ENCODE data around the gene CACNA2D2.
A peak's percentile ranks its signal among the peaks of the same experiment; 100 is the strongest.

Gene CACNA2D2

DNA sequence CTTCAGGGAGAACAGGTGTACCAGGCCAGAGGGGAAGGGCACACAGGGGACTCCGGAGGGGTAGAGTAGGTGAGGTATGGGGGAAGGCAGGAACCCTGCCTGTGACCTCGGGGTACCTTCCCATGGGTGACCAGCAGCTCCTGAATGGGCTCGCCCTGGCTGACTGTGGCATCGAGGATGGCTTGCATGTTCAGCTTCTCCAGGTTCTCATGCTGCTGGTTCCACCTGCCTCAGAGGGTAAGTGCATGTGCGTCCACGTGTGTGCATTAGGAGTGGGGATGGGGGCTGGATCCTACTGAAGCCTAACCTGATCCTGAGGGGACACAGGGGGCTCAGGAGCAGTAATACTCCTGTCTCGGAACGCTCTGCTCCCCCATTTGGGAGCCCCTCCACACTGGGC lies 158.4 kb downstream of the CACNA2D2 start:
- DNase-seq (ENCODE audit: low read depth): no peak

DNA sequence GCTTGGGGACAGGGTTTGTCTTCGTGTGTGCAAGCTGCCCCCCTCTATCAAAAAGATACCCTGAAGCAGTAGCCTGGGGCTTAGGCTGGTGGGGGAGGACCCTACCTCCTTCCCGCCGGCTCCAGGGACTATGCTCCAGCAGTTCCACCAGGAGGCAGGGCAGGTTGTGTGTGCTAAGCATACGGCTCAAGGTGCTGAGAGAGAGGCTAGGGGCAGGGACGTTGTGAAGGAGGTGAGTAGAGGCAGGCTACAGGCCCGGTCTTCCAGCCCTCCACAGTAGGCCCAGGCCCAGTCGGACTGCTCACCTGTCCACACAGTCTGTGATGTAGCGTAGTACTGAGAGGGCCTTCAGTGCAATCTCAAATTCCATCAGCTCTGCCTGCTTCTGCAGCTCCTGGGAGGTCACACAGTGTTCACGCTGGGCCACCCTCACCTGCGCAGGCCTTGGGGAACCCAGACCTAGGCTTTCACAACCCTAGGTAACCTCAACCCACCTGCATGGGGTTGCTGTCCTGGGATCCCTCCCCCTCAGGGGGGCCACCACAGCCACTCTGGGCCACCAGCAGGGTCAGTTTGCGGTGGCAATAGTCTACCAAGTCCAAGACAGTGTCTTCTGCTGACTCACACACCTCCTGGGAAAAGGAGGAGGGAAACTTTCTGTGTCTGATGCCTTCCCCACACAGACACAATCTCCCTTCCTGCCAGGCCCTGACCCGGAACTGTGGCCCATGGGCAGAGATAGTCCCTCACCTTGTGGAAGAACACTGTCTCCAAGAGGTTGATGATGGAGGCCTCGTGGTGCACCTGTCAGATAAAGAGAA lies 160.4 kb downstream of the CACNA2D2 start:
- no peak for DNase-seq (ENCODE audit: low read depth)

DNA sequence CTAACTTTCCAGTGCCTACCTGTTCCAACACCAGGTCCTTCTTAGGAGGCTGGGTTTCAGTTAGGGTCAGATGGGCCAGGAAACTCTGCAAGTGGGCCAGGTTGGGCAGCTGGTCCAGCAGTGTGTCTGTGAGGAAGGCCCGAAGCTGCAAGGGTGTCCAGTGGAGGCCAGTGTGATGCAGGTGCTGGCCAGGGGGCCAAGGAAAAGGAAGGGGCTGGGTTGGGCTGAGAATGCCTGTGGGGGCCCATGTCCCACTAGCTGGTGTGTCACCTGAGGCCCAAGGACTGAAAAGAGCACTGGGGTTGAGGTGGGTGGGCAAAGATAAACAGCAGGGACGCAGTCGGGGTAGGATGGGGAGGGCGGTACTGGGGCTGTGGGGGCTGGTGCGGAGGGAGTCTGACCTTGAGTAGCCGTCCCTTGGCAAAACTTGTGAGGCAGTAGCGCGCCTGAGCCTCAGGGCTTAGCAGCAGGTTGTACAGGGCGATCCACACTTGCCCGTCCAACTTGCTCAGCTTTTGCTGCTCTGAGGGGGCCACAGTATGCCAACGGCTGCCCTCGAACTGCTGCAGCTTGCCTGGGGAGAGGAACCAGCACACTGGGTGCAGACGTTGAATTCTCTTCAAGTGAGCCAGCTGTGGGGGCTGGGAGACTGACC lies 161.3 kb downstream of the CACNA2D2 start:
- DNase-seq (ENCODE audit: low read depth): no peak

- DNase-seq (ENCODE audit: low read depth): no peak
These were observed 161.9 kb downstream of the CACNA2D2 start for GRCh38 chr3:50341537-50341936.

- DNase-seq (ENCODE audit: low read depth): peak; percentile 66
These were observed 162.7 kb downstream of the CACNA2D2 start, which contains the start of gene RASSF1 for GRCh38 chr3:50340448-50341329. RASSF1 (minus strand) TSS chr3:50340836; CDS start chr3:50340805, 31 bp downstream.

DNA sequence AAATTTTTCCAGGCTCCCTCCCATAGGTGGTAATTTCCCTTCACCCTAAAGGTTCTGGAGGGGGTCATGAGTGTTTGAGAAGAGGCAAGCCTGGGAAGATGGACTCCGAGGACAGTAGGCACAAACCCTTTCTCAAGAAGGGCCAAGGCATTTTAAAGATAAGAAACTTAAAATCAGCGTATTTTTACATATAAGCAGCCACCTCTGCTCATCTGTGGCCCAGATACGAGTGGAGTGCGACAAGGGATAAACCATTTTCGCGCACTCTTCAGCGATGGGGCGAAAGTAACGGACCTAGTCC lies 163.3 kb downstream of the CACNA2D2 start:
- DNase-seq (ENCODE audit: low read depth): no peak

DNA sequence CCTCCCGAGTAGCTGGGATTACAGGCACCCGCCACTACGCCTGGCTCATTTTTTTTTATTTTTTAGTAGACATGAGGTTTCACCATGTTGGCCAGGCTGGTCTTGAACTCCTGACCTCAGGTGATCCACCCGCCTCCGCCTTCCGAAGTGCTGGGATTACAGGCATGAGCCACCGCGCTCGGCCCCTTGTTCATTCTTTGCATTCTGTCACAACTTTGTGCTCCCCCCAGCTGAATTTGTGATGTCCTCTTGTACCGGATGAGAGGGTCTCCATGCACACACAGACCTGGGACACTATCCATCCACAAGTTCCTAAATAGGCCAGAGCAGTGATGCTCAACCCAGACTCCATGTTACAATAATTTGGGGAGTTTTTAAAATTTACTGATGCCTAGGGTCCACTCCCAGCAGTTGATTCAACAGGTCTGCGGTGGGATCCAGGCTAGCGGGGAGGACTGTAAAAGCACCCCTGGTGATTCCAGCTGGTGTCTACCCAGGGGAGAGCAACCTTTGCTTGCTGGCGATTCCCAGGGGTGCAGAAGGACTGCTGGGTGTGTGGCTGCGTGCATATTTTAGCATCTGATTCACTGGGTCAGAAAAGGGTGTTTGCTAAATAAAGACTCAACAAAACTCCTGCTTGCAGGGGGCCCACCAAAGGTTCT lies 163.8 kb downstream of the CACNA2D2 start:
- DNase-seq (ENCODE audit: low read depth): peak; percentile 45

- DNase-seq (ENCODE audit: low read depth): no peak
These were observed 164.5 kb downstream of the CACNA2D2 start for GRCh38 chr3:50338965-50339364.

DNA sequence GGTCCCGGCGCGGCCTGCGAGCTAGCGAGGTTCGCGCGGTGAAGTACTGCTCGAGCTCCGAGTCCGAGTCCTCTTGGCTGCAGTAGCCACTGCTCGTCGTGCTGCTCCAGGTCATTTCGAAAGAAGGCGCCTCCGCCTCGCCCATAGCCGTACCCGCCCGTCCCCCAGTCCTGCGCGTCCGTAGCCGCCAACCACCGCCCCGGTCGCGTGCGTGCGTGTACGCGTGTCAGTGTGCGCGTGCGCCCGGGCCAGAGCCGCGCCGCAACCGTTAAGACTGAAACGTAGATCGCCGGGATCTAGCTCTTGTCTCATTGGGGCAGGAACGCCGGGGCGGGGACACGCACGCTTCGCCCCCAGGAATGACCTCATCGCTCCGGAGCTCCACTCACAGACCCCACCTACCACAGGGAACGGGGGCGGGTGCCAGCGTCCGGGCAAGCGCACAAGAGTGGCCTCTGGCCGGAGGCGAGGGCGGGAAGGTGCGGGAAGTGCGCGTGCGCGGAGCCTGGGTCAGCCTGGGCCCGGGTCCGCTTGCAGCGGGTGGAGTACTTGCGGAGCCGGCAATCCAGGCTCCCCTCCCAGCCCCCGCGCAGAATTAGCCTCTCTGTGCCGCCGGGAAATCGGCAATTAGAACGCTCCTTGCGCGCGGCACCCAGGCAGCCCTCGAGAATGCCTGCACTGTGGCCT lies 166.1 kb downstream of the CACNA2D2 start:
- DNase-seq (ENCODE audit: low read depth): peak; percentile 100

GRCh38 chr3:50336452-50337174 lies 166.8 kb downstream of the CACNA2D2 start:
- DNase-seq (ENCODE audit: low read depth): no peak

DNA sequence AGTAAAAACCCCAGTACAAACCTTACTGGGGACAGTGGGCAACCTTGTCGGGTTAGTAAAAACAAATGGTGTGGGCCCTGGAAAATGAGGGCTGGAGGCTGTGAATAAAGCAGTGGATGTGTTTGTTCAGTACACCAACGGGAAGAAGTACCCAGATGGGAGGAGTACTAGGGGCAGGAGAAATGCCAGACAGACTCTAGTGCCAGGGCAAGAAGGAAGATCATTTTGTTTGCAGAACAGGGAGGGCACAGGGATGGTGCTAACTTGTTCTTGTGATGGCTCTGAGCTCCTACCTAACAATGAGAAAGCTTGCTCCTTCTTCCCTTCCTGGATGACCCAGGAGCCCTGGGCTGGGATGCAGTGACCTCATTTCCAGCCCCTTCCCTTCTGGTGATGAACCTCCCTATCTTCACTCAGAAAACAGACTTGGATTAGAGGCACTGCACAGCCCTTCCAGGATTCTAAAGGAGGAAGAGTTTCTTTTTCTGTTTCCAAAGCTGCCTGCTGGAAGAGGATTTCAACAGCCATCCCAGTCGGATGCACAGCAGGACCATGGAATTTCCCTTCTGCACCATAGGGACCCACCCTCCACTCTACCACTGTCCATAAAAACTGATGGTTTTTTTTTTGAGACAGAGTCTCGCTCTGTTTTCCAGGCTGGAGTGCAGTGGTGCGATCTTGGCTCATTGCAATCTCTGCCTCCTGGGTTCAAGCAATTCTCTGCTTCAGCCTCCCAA lies 168.9 kb downstream of the CACNA2D2 start:
- DNase-seq (ENCODE audit: low read depth): no peak

DNA sequence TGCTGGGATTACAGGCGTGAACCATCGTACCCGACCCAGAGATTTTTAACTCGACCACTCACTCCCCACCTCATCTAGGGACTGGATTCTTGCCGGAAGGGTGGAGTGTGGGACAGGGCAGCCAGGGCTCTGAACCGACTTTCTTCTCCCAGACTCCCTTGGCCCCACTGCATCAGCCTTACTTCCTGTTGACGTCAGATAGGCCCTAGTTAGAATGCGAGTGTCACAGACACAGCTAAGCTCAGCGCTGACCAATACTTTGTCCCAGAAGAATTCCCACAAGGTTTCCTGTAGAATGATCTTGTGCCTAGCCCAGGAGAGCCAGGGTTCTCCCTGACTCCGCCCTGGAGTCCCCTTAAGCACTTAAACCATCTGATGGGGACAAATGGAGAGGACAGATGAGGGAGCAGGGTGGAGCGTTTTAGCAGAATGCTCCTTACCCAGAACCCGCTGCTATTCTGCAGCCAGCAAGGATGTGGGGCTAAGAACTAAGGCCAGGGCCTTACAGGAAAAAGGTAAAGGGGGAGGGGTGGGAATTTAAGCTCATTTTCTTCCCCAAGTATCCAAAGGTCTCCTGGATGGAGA lies 169.6 kb downstream of the CACNA2D2 start:
- DNase-seq (ENCODE audit: low read depth): peak; percentile 59

DNA sequence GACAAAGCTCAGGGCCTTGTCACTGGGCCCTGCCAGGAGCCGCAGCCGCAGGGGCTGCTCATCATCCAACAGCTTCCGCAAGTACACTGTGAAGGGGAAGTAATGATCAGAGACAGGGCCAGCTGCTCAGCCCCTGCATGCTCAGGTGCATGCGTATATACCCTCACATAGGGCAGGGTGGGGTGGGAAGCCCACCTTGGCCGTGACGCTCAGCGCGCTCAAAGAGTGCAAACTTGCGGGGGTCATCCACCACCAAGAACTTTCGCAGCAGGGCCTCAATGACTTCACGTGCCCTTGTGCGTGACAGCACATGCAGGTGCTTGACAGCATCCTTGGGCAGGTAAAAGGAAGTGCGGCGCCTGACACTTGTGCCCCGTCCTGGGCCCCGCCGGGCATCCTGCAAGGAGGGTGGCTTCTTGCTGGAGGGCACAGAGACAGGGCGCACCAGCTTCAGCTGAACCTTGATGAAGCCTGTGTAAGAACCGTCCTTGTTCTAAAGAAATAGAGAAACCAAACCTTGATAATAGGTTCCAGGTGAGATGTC lies 172.0 kb downstream of the CACNA2D2 start:
- no peak for DNase-seq (ENCODE audit: low read depth)

DNA sequence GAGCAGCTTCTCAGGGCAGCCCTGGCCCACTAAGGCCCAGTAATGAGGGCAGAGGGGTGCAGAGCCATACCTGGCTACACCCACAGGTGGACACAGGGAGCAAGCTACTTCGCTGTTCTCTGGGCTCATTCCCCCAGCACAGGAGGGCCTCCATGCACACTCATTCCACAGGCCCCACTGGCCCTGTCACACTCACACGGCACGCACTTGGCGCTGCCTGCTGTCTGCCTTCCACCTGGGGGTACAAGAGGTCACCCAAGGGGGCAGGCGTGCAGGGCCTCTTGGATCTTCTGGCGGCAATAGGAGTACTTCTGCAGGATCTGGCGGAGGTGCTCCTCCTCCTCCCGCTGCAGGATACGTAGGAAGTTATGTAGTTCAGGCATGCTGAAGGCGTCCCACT lies 173.1 kb downstream of the CACNA2D2 start:
- DNase-seq (ENCODE audit: low read depth): no peak

- peak; percentile 93 for DNase-seq (ENCODE audit: low read depth)
These were observed 175.3 kb downstream of the CACNA2D2 start, which contains the start of gene TUSC2 for GRCh38 chr3:50327943-50328691. TUSC2 (minus strand) TSS chr3:50328223; CDS start chr3:50328099, 124 bp downstream.

DNA sequence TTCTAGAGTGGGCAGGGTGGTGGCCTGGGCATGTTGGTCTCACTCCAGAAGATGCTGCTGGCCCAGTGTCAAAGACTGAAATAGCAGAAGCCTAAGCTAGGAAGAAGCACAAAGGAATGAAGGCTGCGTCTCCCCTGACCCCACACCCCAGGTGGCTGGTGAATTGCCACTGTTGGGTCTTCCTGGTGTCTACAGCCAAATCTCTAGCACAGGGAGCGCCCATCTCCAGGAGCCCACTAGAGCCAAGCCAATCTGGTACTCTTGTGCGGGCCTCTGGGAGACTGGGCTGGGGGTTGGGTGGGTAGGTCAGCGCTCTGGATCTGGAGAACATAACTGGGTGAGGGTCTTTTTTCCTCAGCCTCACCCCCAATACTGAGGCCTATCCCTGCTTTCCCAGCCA lies 176.3 kb downstream of the CACNA2D2 start:
- DNase-seq (ENCODE audit: low read depth): no peak

- no peak for DNase-seq (ENCODE audit: low read depth)
These were observed 177.3 kb downstream of the CACNA2D2 start for GRCh38 chr3:50326182-50326541.

DNA sequence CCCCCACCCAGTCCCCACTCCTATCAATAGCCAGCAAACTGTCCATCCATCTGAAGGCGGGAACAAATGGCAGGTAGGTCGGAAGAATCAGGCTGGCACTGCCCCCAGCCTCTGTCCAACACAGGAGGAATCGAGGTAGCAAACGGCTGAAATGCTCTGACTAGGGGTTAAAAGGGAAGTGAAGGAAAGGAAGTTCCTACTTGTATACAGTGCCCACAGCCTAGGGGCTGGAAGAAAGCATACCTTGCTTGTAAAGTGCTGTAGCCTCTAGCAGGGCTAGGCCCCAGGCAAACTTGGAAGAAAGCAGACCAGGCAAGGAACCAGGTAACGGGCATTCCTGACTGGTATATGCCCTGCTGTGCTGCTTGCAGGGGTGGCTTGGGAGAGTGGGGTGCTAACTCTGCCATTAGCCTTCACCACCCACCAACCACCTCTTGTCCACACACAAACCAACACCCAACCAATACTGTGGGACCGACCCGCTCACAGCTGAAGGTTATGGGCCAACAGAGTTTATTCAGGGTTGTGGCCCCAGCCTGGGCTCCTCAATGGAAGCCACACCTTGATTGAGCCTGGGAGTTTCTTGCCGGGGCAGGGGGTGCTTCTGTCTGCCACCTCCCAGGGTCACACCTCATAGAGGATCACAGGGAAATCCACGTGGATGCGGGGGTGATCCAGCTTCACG lies 177.8 kb downstream of the CACNA2D2 start:
- DNase-seq (ENCODE audit: low read depth): no peak

Measured in fibroblast of gingiva (primary cell).